Endodermal cell (in vitro differentiated cells): ENCODE measurements around the gene ABCG1. TPM values are rescaled to one million over a fixed set of nuclear protein-coding genes. Genes with fewer than 3 reads are reported as not detected.

Experiments
- DNase-seq: peaks from one replicate; pipeline ENCODE4 v3.0.0-alpha.2; 2017
- H3K27ac ChIP-seq: 2 replicates; pipeline ENCODE4 v1.5.1; 2013; ENCODE audit warnings: mild to moderate bottlenecking, low read depth, low read length, moderate library complexity
- H3K27me3 ChIP-seq: 2 replicates; pipeline ENCODE4 v1.6.1; 2013; ENCODE audit warnings: mild to moderate bottlenecking, low read length, moderate library complexity; ENCODE audit not compliant: insufficient read depth, control insufficient read depth, poor library complexity, severe bottlenecking
- H3K36me3 ChIP-seq: 2 replicates; pipeline ENCODE4 v1.7.0; 2013; ENCODE audit warnings: mild to moderate bottlenecking, low read length, moderate library complexity; ENCODE audit not compliant: control insufficient read depth, insufficient read depth
- H3K4me1 ChIP-seq: one replicate; pipeline ENCODE4 v1.7.0; 2013; ENCODE audit warnings: low read length; ENCODE audit not compliant: control insufficient read depth, insufficient read depth
- H3K4me3 ChIP-seq: 2 replicates; pipeline ENCODE4 v1.5.1; 2013; ENCODE audit warnings: mild to moderate bottlenecking, low read length, moderate library complexity
- H3K9ac ChIP-seq: 2 replicates; pipeline ENCODE4 v1.6.1; 2013; ENCODE audit warnings: mild to moderate bottlenecking, low read length, moderate library complexity; ENCODE audit not compliant: poor library complexity, severe bottlenecking; ENCODE audit errors: extremely low read depth
- H3K9me3 ChIP-seq: 2 replicates; pipeline ENCODE4 v1.6.1; 2013; ENCODE audit warnings: mild to moderate bottlenecking, low read length, moderate library complexity; ENCODE audit not compliant: control insufficient read depth
- H3K27ac Mint-ChIP-seq: 2 replicates; pipeline ENCODE4 v1.8.0; 2020; ENCODE audit warnings: mixed read lengths
- H3K27me3 Mint-ChIP-seq: 2 replicates; pipeline ENCODE4 v1.8.0; 2021; ENCODE audit warnings: mild to moderate bottlenecking, mixed read lengths; ENCODE audit not compliant: insufficient read depth
- H3K36me3 Mint-ChIP-seq: 2 replicates; pipeline ENCODE4 v1.8.0; 2020; ENCODE audit warnings: low read depth, mixed read lengths
- H3K4me1 Mint-ChIP-seq: 2 replicates; pipeline ENCODE4 v1.8.0; 2020; ENCODE audit warnings: mixed read lengths
- H3K4me3 Mint-ChIP-seq: 2 replicates; pipeline ENCODE4 v1.8.0; 2020; ENCODE audit warnings: mild to moderate bottlenecking, moderate library complexity, mixed read lengths
- H3K9me3 Mint-ChIP-seq: 2 replicates; pipeline ENCODE4 v1.8.0; 2020; ENCODE audit warnings: mild to moderate bottlenecking, mixed read lengths
- WGBS, 2 experiments: methylation state at CpG; one replicate each; pipeline versions ENCODE4 v1.1.5 to v1.1.7; 2013; ENCODE audit warnings: missing lambda C conversion rate in 2 of 2, mixed read lengths in 1 of 2; ENCODE audit not compliant: insufficient coverage in 1 of 2, insufficient read length in 1 of 2; 5-methylcytosine and 5-hydroxymethylcytosine counted together
- total RNA-seq, 2 donors: library from RNA; stranded (reverse); fragmentation: NEBNext Ultra II Directional in 1 of 2; extraction: Animal tissue kit (Norgen Biotek cat#: 25700) in 1 of 2; gene quantifications; 2 replicates in 1 of 2; 3 replicates in 1 of 2; pipeline ENCODE4 v1.2.1, GENCODE V29; 2021
- TF ChIP-seq, protein P1 (sequence below): fragments of 200-600 bp; sonication (generic); conservative IDR thresholded peaks from 2 replicates; pipeline ENCODE4 v1.5.0; 2021; ENCODE audit warnings: antibody characterized with exemption, mild to moderate bottlenecking

Gene ABCG1
- total RNA-seq, 2 donors from 2014 or later, result 1.6 to 5.4 TPM

DNA sequence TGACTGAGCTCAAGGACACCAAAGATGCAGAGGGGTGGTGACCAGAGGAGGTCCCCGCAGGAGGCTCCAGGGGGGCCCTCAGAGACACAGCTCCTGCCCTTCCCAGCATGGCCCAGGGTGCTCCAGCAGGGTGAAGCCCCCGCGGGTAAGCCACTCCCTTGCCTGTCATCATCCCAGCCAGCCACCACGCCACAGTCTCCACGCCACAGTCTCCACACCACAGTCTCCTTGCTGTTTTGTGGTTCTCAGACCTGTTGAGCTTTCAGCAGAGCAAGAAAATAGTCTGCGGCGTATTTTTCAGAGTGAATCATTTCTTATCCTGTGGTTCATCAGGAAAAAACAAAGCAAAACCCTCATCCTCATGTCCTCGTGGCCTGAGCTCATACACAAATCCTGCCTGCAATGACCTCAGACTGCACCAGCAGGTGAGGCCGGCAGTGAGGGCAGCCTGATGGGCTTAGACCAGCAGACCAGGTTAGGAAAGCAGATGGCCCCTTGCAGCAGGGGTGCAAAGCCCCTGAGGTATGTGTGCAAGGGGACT, 25.7 kb upstream of the ABCG1 start:
- Histone ChIP-seq H3K4me1 (no peaks in the 10 kb centered on the region), H3K9me3 (no peaks in the 10 kb centered on the region), H3K27ac (no peak overlapping the region), H3K9ac (no peak overlapping the region), H3K27me3 (no peaks in the 10 kb centered on the region), H3K4me3 (no peak overlapping the region), H3K36me3 (no peaks in the 10 kb centered on the region)
- Mint-ChIP-seq H3K4me1 (no peaks in the 10 kb centered on the region), H3K36me3 (no peaks in the 10 kb centered on the region), H3K27me3 (peaks cover 5% of the 10 kb centered on the region), H3K4me3 (no peak overlapping the region), H3K27ac (no peak overlapping the region), H3K9me3 (peaks cover 7% of the 10 kb centered on the region)
- 85 to 92% methylated on average over 7 to 9 of the region's 9 CpGs for WGBS, 2 experiments
- TF ChIP-seq, protein P1, sequence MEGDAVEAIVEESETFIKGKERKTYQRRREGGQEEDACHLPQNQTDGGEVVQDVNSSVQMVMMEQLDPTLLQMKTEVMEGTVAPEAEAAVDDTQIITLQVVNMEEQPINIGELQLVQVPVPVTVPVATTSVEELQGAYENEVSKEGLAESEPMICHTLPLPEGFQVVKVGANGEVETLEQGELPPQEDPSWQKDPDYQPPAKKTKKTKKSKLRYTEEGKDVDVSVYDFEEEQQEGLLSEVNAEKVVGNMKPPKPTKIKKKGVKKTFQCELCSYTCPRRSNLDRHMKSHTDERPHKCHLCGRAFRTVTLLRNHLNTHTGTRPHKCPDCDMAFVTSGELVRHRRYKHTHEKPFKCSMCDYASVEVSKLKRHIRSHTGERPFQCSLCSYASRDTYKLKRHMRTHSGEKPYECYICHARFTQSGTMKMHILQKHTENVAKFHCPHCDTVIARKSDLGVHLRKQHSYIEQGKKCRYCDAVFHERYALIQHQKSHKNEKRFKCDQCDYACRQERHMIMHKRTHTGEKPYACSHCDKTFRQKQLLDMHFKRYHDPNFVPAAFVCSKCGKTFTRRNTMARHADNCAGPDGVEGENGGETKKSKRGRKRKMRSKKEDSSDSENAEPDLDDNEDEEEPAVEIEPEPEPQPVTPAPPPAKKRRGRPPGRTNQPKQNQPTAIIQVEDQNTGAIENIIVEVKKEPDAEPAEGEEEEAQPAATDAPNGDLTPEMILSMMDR, result no peak
- DNase-seq, result no peak

DNA sequence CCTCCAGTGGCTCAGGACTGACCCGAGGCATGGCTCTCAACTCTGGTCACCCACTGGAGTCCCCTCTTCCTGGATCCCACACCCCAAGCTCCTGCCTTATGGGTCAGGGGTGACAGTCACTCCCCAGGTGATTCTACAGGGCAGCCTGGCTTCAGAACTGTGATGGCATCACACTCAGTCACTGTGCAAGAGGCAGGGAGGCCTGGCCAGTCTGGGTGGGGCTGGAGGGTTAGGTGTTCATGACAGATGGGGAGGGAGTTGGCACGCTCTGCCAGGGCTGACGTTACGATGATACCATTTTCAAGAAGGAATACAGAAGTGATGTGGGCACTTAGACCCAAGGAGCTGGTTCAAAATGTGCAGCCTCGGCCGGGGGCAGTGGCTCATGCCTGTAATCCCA, 25.2 kb upstream of the ABCG1 start:
- no peaks in the 10 kb centered on the region for H3K4me1 ChIP-seq
- Mint-ChIP-seq H3K27ac (no peak overlapping the region), H3K36me3 (no peaks in the 10 kb centered on the region), H3K4me3 (no peak overlapping the region), H3K27me3 (peaks cover 5% of the 10 kb centered on the region), H3K9me3 (peaks cover 7% of the 10 kb centered on the region), H3K4me1 (peaks cover 3% of the 10 kb centered on the region)
- H3K9me3 ChIP-seq, result no peaks in the 10 kb centered on the region
- DNase-seq, result no peak
- H3K36me3 ChIP-seq, result no peaks in the 10 kb centered on the region
- TF ChIP-seq, protein P1, result no peak
- H3K27me3 ChIP-seq, result no peaks in the 10 kb centered on the region
- no peak overlapping the region for H3K4me3 ChIP-seq
- H3K27ac ChIP-seq, result no peak overlapping the region
- WGBS, 2 experiments, result 88 to 97% methylated on average over 4 to 6 of the region's 6 CpGs
- no peak overlapping the region for H3K9ac ChIP-seq

DNA sequence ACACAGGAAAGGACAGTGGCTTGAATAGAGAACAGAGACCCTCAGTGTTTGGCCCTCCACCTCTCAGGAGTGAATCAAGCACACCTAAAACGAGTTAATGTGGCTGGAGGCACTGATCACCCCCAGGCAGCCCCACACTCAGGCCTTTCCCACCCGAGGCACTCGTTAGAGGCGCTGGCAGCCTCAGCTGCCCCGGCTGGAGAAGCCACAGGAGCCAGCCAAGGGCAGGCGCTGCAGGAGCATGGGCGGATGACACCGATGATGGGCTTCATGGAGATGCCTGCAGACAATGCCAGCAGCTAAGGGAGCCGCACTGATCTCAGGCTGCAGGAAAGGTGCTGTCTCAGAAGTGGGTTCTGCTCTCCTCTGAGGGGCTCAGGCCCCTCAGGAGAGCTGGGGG, 24.1 kb upstream of the ABCG1 start:
- no peaks in the 10 kb centered on the region for H3K36me3 ChIP-seq
- Mint-ChIP-seq H3K4me3 (no peak overlapping the region), H3K4me1 (peaks cover 12% of the 10 kb centered on the region), H3K36me3 (no peaks in the 10 kb centered on the region), H3K27me3 (peaks cover 5% of the 10 kb centered on the region), H3K27ac (no peak overlapping the region), H3K9me3 (peaks cover 7% of the 10 kb centered on the region)
- no peak overlapping the region for H3K9ac ChIP-seq
- no peak for DNase-seq
- whole genome bisulfite sequencing, 2 experiments, result 90 to 93% methylated on average over 5 to 9 of the region's 9 CpGs
- no peak overlapping the region for H3K4me3 ChIP-seq
- peaks cover 4% of the 10 kb centered on the region for H3K4me1 ChIP-seq
- no peaks in the 10 kb centered on the region for H3K27me3 ChIP-seq
- TF ChIP-seq, protein P1, result no peak
- no peaks in the 10 kb centered on the region for H3K9me3 ChIP-seq
- no peak overlapping the region for H3K27ac ChIP-seq
